ENCODE data around the gene NBDY.
"Not testable (repeated sequence)": the region's sequence is repeated elsewhere in the genome, so short reads cannot be mapped to it uniquely, and the experiment has no call there.

The NBDY gene

DNA sequence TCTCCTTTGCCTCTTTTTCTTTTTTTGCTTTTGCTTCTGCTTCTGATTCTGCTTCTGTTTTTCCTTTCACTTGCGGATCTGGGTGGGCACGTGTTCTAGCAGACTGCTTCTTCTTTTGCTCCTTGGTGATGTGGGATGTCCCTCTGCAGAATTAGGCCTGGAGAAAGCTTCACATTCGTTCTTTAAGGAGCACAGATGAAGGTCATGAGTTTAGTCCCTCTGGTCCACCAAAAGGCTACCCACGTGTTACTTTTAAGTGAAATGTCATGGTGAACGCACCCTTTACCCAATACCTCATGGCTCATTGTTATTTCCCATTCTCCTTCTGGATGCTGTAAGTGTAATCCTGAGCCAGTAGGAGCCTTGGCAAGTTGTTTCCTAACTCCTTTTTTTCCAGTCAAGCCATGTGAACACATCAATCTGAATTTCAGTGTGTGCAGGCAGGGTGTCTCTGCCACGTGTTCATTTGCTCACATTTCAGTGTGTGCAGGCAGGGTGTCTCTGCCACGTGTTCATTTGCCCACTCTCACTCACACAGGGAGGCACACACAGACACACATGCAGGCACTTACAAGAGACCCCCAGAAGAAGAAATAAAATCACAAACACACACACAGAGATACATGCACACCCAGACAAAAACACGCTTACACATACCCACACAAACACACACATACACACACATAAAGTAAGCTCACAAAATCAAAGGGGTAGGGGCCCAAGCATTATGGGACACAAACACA lies 36.9 kb downstream of the NBDY start:
- TF ChIP-seq, protein P1, sequence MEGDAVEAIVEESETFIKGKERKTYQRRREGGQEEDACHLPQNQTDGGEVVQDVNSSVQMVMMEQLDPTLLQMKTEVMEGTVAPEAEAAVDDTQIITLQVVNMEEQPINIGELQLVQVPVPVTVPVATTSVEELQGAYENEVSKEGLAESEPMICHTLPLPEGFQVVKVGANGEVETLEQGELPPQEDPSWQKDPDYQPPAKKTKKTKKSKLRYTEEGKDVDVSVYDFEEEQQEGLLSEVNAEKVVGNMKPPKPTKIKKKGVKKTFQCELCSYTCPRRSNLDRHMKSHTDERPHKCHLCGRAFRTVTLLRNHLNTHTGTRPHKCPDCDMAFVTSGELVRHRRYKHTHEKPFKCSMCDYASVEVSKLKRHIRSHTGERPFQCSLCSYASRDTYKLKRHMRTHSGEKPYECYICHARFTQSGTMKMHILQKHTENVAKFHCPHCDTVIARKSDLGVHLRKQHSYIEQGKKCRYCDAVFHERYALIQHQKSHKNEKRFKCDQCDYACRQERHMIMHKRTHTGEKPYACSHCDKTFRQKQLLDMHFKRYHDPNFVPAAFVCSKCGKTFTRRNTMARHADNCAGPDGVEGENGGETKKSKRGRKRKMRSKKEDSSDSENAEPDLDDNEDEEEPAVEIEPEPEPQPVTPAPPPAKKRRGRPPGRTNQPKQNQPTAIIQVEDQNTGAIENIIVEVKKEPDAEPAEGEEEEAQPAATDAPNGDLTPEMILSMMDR (conservative IDR thresholded peaks at IDR 0.05): no peak
- peak overlapping the region; percentile 64 for H3K27ac ChIP-seq

DNA sequence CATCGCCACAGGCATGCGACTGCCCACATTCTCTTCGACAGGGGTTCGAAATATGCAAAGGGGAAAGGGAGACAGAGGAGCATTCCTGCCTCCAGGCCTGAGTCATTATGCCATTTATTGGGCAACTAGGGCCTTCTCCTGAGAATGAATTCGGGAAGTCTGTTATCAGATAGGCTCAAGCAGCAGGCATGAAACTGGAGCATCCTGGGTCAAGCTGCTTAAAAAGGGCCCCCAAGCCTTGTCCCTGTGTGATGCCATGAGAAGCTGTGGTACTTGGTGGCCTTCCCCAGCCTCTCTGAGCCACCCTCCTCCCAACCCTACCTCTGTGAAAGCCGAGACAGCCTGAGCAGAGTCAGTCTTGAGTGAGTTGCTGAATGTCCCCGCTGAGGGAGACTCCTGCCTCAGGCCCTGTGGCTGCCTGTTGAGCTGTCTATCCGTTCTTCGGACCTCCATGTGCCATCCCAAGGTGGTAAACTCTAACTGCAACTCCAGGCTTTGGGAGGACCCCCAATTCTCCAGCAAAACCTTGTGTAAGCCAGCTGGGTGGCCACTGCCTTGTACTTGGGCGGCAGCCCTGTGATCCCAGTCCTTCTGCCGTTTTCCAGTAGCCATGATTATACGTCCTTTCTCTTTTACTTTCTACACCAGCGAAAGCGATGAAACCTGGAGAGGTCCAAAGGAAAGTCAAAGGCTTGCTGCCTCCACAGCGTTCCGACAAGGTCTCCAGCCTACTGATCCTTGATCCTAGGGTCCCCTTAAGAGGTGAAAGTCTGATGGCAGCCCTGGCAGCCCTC lies 37.7 kb downstream of the NBDY start:
- peak overlapping the region; percentile 1; the same call in 1 of the 2 replicates for H3K27ac ChIP-seq
- TF ChIP-seq, protein P1 (conservative IDR thresholded peaks at IDR 0.05): no peak

DNA sequence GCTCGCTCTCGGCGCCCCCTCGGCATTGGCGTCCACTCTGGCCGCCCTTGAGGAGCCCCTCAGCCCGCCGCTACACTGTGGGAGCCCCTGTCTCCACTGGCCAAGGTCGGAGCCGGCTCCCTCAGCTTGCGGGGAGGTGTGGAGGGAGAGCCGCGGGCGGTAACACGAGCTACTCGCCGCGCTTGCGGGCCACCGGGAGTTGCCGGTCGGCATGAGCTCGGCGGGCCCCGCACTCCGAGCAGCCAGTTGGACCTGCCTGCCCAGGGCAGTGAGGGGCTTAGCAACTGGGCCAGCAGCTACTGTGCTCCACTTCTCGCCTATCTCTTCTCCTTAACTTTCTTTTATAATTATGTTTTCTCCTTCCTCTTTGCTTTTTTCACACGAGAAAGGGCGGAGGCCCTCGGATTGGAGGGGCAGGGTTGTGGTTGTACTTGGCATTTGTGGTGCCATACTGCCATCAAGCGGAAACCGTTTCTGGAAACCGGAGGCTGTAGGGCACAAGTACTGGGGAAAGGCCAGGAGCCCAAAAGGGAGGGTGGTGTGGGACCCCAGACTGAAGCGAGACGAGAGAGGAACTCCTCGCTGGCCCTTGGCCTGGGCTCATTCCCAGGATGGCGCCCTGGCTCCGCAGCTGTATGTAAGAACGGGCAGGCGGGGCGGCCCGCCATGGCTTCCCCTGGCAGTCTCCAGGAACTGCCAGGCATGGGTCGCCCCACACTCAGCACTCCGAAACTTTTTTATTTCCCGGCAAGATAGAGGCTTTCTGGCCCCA lies 38.5 kb downstream of the NBDY start:
- H3K27ac ChIP-seq: peak overlapping the region; percentile 1; the same call in 1 of the 2 replicates

DNA sequence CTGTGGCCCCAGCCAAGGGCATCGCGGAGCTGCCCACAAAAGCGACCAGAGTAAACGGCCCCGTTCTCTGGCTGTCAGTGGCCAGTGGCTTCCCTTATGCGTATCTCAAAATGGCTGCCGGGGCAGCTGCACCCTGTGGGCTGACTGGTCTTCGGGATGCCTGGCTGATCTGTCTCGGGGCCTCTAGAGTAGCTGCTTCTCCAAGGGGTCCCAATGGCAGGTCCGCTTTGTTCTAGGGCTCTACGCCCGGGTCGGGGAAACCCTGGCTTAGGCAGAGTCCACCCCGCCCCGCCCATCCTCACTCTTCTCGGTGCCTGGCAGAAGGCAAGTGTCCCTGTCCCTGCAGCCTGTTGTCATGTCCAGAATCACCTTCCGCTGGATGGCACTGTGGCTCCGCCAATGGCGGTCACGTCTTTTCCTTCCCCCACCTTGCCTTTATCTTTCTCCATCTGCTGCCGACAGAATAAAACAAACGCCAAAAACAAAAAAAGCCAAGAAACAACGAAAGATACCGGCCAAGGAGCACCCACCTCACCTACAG lies 39.1 kb downstream of the NBDY start:
- H3K27ac ChIP-seq: not testable (repeated sequence)

DNA sequence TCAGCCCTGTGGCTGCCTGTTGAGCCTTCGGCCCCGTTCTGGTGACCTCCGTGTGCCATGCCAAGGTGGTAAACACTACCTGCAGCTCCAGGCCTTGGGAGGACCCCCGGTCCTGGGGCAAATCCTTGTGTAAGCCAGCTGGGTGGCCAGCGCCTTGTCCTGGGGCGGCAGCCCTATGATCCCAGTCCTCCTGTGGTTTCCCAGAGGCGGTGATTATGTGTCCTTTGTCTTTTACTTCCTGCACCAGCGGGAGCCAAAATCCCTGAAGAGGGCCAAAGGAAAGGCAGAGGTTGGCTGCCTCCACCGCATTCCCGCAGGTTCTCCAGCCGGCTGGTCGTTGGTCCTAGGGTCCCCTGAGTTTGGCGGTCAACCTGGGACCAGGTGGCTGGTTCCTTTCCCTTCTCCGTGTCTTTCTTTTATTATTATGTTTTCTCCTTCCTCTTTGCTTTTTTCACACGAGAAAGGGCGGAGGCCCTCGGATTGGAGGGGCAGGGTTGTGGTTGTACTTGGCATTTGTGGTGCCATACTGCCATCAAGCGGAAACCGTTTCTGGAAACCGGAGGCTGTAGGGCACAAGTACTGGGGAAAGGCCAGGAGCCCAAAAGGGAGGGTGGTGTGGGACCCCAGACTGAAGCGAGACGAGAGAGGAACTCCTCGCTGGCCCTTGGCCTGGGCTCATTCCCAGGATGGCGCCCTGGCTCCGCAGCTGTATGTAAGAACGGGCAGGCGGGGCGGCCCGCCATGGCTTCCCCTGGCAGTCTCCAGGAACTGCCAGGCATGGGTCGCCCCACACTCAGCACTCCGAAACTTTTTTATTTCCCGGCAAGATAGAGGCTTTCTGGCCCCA lies 43.9 kb downstream of the NBDY start:
- H3K27ac ChIP-seq: not testable (repeated sequence)

DNA sequence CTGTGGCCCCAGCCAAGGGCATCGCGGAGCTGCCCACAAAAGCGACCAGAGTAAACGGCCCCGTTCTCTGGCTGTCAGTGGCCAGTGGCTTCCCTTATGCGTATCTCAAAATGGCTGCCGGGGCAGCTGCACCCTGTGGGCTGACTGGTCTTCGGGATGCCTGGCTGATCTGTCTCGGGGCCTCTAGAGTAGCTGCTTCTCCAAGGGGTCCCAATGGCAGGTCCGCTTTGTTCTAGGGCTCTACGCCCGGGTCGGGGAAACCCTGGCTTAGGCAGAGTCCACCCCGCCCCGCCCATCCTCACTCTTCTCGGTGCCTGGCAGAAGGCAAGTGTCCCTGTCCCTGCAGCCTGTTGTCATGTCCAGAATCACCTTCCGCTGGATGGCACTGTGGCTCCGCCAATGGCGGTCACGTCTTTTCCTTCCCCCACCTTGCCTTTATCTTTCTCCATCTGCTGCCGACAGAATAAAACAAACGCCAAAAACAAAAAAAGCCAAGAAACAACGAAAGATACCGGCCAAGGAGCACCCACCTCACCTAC lies 44.5 kb downstream of the NBDY start:
- H3K27ac ChIP-seq: not testable (repeated sequence)

DNA sequence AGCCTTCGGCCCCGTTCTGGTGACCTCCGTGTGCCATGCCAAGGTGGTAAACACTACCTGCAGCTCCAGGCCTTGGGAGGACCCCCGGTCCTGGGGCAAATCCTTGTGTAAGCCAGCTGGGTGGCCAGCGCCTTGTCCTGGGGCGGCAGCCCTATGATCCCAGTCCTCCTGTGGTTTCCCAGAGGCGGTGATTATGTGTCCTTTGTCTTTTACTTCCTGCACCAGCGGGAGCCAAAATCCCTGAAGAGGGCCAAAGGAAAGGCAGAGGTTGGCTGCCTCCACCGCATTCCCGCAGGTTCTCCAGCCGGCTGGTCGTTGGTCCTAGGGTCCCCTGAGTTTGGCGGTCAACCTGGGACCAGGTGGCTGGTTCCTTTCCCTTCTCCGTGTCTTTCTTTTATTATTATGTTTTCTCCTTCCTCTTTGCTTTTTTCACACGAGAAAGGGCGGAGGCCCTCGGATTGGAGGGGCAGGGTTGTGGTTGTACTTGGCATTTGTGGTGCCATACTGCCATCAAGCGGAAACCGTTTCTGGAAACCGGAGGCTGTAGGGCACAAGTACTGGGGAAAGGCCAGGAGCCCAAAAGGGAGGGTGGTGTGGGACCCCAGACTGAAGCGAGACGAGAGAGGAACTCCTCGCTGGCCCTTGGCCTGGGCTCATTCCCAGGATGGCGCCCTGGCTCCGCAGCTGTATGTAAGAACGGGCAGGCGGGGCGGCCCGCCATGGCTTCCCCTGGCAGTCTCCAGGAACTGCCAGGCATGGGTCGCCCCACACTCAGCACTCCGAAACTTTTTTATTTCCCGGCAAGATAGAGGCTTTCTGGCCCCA lies 49.3 kb downstream of the NBDY start:
- H3K27ac ChIP-seq: not testable (repeated sequence)

DNA sequence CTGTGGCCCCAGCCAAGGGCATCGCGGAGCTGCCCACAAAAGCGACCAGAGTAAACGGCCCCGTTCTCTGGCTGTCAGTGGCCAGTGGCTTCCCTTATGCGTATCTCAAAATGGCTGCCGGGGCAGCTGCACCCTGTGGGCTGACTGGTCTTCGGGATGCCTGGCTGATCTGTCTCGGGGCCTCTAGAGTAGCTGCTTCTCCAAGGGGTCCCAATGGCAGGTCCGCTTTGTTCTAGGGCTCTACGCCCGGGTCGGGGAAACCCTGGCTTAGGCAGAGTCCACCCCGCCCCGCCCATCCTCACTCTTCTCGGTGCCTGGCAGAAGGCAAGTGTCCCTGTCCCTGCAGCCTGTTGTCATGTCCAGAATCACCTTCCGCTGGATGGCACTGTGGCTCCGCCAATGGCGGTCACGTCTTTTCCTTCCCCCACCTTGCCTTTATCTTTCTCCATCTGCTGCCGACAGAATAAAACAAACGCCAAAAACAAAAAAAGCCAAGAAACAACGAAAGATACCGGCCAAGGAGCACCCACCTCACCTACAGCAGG lies 50.0 kb downstream of the NBDY start:
- not testable (repeated sequence) for H3K27ac ChIP-seq

DNA sequence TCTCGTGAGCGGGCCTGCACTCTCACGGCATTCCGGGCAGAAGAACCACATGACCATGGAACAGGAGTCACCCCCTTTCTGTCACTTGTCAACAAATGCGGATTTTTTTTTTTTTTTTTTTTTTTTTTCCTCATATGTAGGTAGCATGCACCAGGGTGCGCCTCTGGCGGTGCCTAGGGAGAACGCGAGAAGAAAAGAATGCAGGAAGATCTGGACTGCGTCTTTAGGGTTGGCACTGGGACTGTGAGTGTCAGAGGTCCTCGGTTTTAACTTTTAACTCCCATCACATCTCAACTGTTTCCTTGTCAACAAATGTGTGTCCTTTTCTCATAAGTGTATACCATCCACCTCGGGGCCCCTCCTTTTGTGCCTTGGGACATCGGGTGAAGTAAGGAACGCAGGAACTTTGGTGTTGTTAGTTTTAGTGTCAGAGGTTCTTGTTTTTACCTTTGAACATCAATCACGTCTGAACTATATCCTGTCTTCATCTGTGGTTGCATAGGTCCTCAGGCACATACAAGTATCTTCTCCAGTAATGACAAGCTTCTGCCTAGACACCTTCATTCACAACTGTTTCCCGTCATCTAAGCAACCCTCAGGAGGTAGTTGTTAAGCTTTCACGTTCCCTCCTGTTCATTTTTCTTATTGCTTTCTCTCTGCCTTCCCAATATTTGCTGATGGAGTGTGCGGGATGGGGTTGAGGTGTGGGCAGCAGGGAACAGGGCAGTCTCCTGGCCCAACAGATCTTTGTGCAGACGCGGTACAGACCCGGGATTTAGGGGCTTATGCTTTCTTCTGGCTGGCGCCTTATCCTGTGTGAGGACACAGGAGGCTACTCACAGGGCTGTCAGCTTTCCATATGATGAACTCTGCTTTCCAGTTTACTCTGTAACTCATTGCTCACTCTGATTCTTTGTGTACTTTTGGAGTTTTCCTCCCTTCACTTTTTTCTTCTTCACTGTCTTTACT lies 51.9 kb downstream of the NBDY start:
- not testable (repeated sequence) for H3K27ac ChIP-seq

DNA sequence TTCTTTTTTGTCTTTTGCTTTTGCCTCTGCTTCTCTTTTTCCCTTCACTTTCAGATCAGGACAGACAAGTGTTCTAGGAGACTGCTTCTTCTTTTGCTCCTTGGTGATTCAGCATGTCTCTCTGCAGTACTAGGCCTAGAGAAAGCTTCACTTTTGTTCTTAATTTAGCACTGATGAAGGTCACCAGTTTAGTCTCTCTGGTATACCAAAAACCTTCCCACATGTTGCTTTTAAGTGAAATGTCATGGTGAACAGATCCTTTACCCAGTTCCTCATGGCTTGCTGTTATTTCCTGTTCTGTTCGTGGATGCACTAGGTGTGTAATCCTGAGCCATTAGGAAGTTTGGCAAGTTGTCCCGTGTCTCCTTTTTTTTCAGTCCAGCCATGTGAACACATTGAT lies 53.3 kb downstream of the NBDY start:
- TF ChIP-seq, protein P1 (conservative IDR thresholded peaks at IDR 0.05): no peak
- no peak overlapping the region for H3K27ac ChIP-seq
